ENCODE data around the gene ITPR1.

ITPR1 gene

GRCh38 chr3:4830586-4830914 is 337.4 kb downstream of the ITPR1 start:
- in situ Hi-C loops (cut with HindIII; ENCODE audit: low pct_ligation_motif_present, low sequenced_read_pairs) = no loop called here
- Histone ChIP-seq H3K27ac (peak overlapping the region; percentile 97), H3K36me3 (replicated peaks) (no peaks in the 10 kb centered on the region), H3K4me3 (ENCODE audit: low read depth, low read length) (peak overlapping the region; percentile 28), H3K27me3 (replicated peaks) (no peaks in the 10 kb centered on the region)
- no peak for DNase-seq
- TF ChIP-seq, protein P1, sequence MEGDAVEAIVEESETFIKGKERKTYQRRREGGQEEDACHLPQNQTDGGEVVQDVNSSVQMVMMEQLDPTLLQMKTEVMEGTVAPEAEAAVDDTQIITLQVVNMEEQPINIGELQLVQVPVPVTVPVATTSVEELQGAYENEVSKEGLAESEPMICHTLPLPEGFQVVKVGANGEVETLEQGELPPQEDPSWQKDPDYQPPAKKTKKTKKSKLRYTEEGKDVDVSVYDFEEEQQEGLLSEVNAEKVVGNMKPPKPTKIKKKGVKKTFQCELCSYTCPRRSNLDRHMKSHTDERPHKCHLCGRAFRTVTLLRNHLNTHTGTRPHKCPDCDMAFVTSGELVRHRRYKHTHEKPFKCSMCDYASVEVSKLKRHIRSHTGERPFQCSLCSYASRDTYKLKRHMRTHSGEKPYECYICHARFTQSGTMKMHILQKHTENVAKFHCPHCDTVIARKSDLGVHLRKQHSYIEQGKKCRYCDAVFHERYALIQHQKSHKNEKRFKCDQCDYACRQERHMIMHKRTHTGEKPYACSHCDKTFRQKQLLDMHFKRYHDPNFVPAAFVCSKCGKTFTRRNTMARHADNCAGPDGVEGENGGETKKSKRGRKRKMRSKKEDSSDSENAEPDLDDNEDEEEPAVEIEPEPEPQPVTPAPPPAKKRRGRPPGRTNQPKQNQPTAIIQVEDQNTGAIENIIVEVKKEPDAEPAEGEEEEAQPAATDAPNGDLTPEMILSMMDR (IDR thresholded peaks at IDR 0.05; ENCODE audit: low read depth, low read length, missing control alignments) = no peak

DNA sequence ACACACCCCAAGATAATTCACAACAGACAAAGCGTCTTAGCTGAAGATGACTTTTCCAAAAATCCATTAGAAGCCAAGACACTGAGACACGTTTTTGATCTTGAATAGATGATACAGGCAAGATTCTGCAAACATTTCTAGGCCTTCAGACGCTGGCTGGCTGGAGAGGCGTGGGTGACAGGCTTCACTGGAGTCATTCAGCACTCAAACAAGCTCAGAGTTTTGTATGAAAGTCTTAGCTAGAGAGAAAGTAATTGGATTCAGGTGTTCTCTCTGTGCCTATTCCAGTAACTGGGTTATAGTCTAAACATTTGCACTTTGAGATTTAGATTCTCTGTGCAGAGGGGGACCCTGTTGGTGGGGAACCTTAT is 338.4 kb downstream of the ITPR1 start:
- TF ChIP-seq, protein P1 (IDR thresholded peaks at IDR 0.05; ENCODE audit: low read depth, low read length, missing control alignments) = no peak
- H3K4me3 ChIP-seq (ENCODE audit: low read depth, low read length) = no peak overlapping the region
- no peak for DNase-seq
- no peaks in the 10 kb centered on the region for H3K27me3 ChIP-seq (replicated peaks)
- in situ Hi-C loops (cut with HindIII; ENCODE audit: low pct_ligation_motif_present, low sequenced_read_pairs) = no loop called here
- H3K27ac ChIP-seq = peak overlapping the region; percentile 97
- H3K36me3 ChIP-seq (replicated peaks) = no peaks in the 10 kb centered on the region

- in situ Hi-C loops (cut with HindIII; ENCODE audit: low pct_ligation_motif_present, low sequenced_read_pairs) = no loop called here
- no peak for DNase-seq
- TF ChIP-seq, protein P1 (IDR thresholded peaks at IDR 0.05; ENCODE audit: low read depth, low read length, missing control alignments) = no peak
- no peak overlapping the region for H3K4me3 ChIP-seq (ENCODE audit: low read depth, low read length)
- H3K27me3 ChIP-seq (replicated peaks) = no peaks in the 10 kb centered on the region
- H3K27ac ChIP-seq = no peak overlapping the region
- no peaks in the 10 kb centered on the region for H3K36me3 ChIP-seq (replicated peaks)
Observed at GRCh38 chr3:4833471-4833870, 340.3 kb downstream of the ITPR1 start.

DNA sequence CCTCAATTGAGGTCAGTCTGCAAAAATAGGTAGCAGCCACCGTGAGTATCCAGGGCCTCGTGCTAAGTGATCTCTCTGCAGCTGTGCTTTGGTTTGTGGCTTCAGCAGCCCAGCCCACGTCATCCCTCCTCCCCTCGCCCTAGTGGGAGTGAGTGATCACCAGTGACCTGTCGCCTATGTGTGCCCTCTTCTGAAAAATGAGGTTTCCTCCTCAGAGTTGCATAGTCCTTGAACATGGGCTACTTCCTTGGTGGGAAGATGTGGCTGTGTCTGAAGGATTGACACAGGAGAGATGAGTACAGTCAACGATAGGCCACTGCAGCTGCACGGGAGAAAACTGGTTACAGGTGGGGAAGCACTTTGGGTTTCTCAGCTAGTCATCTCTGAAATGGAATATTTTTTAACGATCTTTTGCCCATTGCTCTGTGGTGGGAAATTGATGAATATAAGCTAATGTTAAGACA is 341.3 kb downstream of the ITPR1 start:
- in situ Hi-C loops (cut with HindIII; ENCODE audit: low pct_ligation_motif_present, low sequenced_read_pairs) = no loop called here
- Histone ChIP-seq H3K4me3 (ENCODE audit: low read depth, low read length) (no peak overlapping the region), H3K27ac (no peak overlapping the region), H3K27me3 (replicated peaks) (no peaks in the 10 kb centered on the region), H3K36me3 (replicated peaks) (no peaks in the 10 kb centered on the region)
- no peak for DNase-seq
- TF ChIP-seq, protein P1 (IDR thresholded peaks at IDR 0.05; ENCODE audit: low read depth, low read length, missing control alignments) = no peak

- TF ChIP-seq, protein P1 (IDR thresholded peaks at IDR 0.05; ENCODE audit: low read depth, low read length, missing control alignments) = no peak
- H3K4me3 ChIP-seq (ENCODE audit: low read depth, low read length) = no peak overlapping the region
- no peaks in the 10 kb centered on the region for H3K27me3 ChIP-seq (replicated peaks)
- in situ Hi-C loops (cut with HindIII; ENCODE audit: low pct_ligation_motif_present, low sequenced_read_pairs) = no loop called here
- no peak for DNase-seq
- H3K27ac ChIP-seq = no peak overlapping the region
- H3K36me3 ChIP-seq (replicated peaks) = no peaks in the 10 kb centered on the region
Observed at GRCh38 chr3:4835616-4836043, 342.5 kb downstream of the ITPR1 start.

DNA sequence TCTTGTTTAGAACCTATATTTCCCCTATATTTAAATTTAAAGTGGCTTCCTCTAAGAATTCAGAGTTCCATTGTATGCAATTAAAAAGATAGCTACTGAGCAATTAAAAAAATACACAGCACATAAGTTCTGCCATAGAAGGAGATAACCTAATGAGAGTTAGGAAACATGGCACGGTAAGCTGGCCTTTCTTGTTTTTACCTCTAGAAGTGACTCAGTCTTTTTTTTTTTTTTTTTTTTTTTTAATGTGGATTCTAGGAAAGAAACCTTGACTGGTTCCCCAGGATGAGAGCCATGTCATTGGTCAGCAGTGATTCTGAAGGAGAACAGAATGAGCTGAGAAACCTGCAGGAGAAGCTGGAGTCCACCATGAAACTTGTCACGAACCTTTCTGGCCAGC is 343.4 kb downstream of the ITPR1 start:
- H3K4me3 ChIP-seq (ENCODE audit: low read depth, low read length) = no peak overlapping the region
- no peak overlapping the region for H3K27ac ChIP-seq
- H3K27me3 ChIP-seq (replicated peaks) = no peaks in the 10 kb centered on the region
- no peak for DNase-seq
- TF ChIP-seq, protein P1 (IDR thresholded peaks at IDR 0.05; ENCODE audit: low read depth, low read length, missing control alignments) = no peak
- no peaks in the 10 kb centered on the region for H3K36me3 ChIP-seq (replicated peaks)
- in situ Hi-C loops (cut with HindIII; ENCODE audit: low pct_ligation_motif_present, low sequenced_read_pairs) = no loop called here
